ENCODE measurements around the gene RBFOX1.

RBFOX1 gene

DNA sequence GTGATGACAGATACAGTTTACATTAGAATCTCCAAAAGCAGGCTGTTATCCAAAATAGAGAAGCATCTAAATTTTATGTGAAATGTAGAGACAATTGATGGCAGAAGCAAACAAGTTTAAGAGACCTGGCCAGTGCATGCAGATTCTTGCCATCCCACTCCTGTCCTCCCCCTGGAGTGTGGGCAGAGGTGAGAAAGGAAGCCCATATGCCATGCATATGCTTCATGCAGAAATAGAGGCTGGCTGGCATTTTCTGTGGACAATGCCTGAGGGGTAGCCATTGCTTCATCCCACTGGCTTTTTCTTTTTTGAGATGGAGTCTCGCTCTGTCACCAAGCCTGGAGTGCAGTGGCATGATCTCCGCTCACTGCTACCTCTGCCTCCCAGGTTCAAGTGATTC lies 382.1 kb downstream of the RBFOX1 start:
- no peak overlapping the region for H3K14ac ChIP-seq (ENCODE audit: low read length)
- H3K36me3 ChIP-seq (replicated peaks in 1 of 2; ENCODE audit: control insufficient read depth in 2 of 2, insufficient read depth in 2 of 2, low read length in 2 of 2) = no peaks in the 10 kb centered on the region
- H3K4me1 ChIP-seq (ENCODE audit: control insufficient read depth in 2 of 2, insufficient read depth in 1 of 2, low read depth in 1 of 2, low read length in 2 of 2) = peaks cover 0 to 4% of the 10 kb centered on the region in 2 donors
- H4K8ac ChIP-seq (ENCODE audit: low read depth, low read length) = no peak overlapping the region
- H2AK5ac ChIP-seq (ENCODE audit: low read depth, low read length) = no peak overlapping the region
- no peak overlapping the region for H2BK5ac ChIP-seq (ENCODE audit: low read length)
- H2BK120ac ChIP-seq (ENCODE audit: low read depth, low read length) = no peak overlapping the region
- no peak overlapping the region for H3K4me2 ChIP-seq (ENCODE audit: insufficient read depth, low read length, poor library complexity, severe bottlenecking)
- WGBS, 2 donors (ENCODE audit: extremely low coverage in 2 of 2, insufficient read length in 2 of 2, insufficient replicate concordance in 1 of 2) = no CpG with 5 or more reads among the region's 2 CpGs
- no peaks in the 10 kb centered on the region for H3K9me3 ChIP-seq (replicated peaks in 1 of 2; ENCODE audit: control insufficient read depth in 2 of 2, insufficient read depth in 1 of 2, low read depth in 1 of 2, low read length in 2 of 2)
- no peak overlapping the region for H2AFZ ChIP-seq (ENCODE audit: low read length)
- no peak overlapping the region for H2BK12ac ChIP-seq (ENCODE audit: low read length)
- no peaks in the 10 kb centered on the region for H3K27me3 ChIP-seq (ENCODE audit: control insufficient read depth in 3 of 3, insufficient read depth in 3 of 3, low read depth in 1 of 3, low read length in 3 of 3)
- DNase-seq (ENCODE audit: low spot score) = no peak
- no peak overlapping the region for H3K23ac ChIP-seq (ENCODE audit: low read depth, low read length, poor library complexity)
- no peak overlapping the region for H3K9ac ChIP-seq (ENCODE audit: low read depth, low read length, poor library complexity)
- H3K4me3 ChIP-seq (ENCODE audit: low read length in 2 of 2) = no peak overlapping the region
- no peak overlapping the region for H3K4ac ChIP-seq (ENCODE audit: low read length)
- no peak overlapping the region for H4K91ac ChIP-seq (ENCODE audit: low read depth, low read length, poor library complexity)
- no peak overlapping the region for H3K27ac ChIP-seq (replicated peaks; ENCODE audit: low read length)
- no peaks in the 10 kb centered on the region for H3K79me1 ChIP-seq (ENCODE audit: low read depth, low read length)
- H3K18ac ChIP-seq (ENCODE audit: low read length) = no peak overlapping the region
- H2BK15ac ChIP-seq (ENCODE audit: low read length) = no peak overlapping the region

DNA sequence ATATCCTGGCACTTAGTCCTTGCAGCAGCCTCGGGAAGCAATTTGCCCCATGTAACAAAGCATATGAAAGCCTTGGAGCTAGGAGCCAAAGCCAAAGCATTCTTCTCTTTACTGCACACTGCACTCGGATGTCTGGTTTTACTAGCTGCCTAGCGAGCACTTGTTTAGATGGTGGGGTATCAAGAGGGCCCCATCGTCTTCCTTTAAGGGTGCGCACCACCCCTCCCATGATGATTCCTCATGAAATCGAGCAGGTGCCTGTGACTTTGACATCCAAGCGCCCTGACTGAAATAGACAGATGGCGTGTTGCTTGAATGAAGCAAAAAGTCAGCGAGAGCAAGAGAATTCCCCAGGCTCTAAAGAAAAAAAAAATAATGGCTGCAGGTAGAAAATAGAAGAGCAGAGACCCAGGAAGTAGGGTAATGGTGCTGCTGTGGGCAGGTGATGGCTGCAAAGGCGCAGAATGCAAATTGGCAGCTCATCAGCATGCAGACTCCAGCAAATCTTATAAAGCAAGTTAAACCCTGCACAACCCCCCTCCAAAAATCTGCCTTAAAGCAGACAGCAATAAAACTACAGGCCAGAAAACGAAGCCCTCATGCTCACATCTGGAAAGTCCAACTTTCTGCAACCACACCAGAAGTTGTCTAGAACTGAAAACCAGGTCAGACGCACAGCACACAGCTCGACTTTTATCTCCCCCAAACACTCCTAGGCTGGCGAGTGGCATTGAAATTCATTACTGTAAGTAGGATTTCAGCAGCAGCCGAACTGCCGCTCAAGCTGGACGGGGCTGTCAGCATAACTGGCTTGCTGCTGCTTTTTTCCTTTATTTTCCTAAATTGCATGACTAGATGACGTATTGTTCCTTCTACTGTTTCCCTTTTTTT lies 384.3 kb downstream of the RBFOX1 start:
- Histone ChIP-seq H3K4me3 (ENCODE audit: low read length in 2 of 2) (no peak overlapping the region), H3K23ac (ENCODE audit: low read depth, low read length, poor library complexity) (no peak overlapping the region), H2BK12ac (ENCODE audit: low read length) (no peak overlapping the region), H3K27ac (replicated peaks; ENCODE audit: low read length) (no peak overlapping the region), H3K4me1 (ENCODE audit: control insufficient read depth in 2 of 2, insufficient read depth in 1 of 2, low read depth in 1 of 2, low read length in 2 of 2) (peaks cover 0 to 3% of the 10 kb centered on the region in 2 donors), H3K27me3 (ENCODE audit: control insufficient read depth in 3 of 3, insufficient read depth in 3 of 3, low read depth in 1 of 3, low read length in 3 of 3) (no peaks in the 10 kb centered on the region), H3K4ac (ENCODE audit: low read length) (no peak overlapping the region), H2AK5ac (ENCODE audit: low read depth, low read length) (no peak overlapping the region), H2BK120ac (ENCODE audit: low read depth, low read length) (no peak overlapping the region), H4K91ac (ENCODE audit: low read depth, low read length, poor library complexity) (no peak overlapping the region), H3K9ac (ENCODE audit: low read depth, low read length, poor library complexity) (no peak overlapping the region), H4K8ac (ENCODE audit: low read depth, low read length) (no peak overlapping the region), H2BK15ac (ENCODE audit: low read length) (no peak overlapping the region), H3K4me2 (ENCODE audit: insufficient read depth, low read length, poor library complexity, severe bottlenecking) (no peak overlapping the region), H3K14ac (ENCODE audit: low read length) (no peak overlapping the region), H2BK5ac (ENCODE audit: low read length) (no peak overlapping the region), H2AFZ (ENCODE audit: low read length) (no peak overlapping the region), H3K18ac (ENCODE audit: low read length) (no peak overlapping the region), H3K79me1 (ENCODE audit: low read depth, low read length) (no peaks in the 10 kb centered on the region), H3K36me3 (replicated peaks in 1 of 2; ENCODE audit: control insufficient read depth in 2 of 2, insufficient read depth in 2 of 2, low read length in 2 of 2) (no peaks in the 10 kb centered on the region), H3K9me3 (replicated peaks in 1 of 2; ENCODE audit: control insufficient read depth in 2 of 2, insufficient read depth in 1 of 2, low read depth in 1 of 2, low read length in 2 of 2) (no peaks in the 10 kb centered on the region)
- no peak for DNase-seq (ENCODE audit: low spot score)
- WGBS, 2 donors (ENCODE audit: extremely low coverage in 2 of 2, insufficient read length in 2 of 2, insufficient replicate concordance in 1 of 2) = no CpG with 5 or more reads among the region's 18 CpGs

GRCh38 chr16:7722761-7723160 lies 390.1 kb downstream of the RBFOX1 start:
- Histone ChIP-seq H3K18ac (ENCODE audit: low read length) (no peak overlapping the region), H3K27ac (replicated peaks; ENCODE audit: low read length) (no peak overlapping the region), H3K14ac (ENCODE audit: low read length) (no peak overlapping the region), H2BK120ac (ENCODE audit: low read depth, low read length) (no peak overlapping the region), H2AFZ (ENCODE audit: low read length) (no peak overlapping the region), H2BK15ac (ENCODE audit: low read length) (no peak overlapping the region), H3K9ac (ENCODE audit: low read depth, low read length, poor library complexity) (no peak overlapping the region), H3K79me1 (ENCODE audit: low read depth, low read length) (no peaks in the 10 kb centered on the region), H2BK5ac (ENCODE audit: low read length) (no peak overlapping the region), H3K4me2 (ENCODE audit: insufficient read depth, low read length, poor library complexity, severe bottlenecking) (no peak overlapping the region), H3K27me3 (ENCODE audit: control insufficient read depth in 3 of 3, insufficient read depth in 3 of 3, low read depth in 1 of 3, low read length in 3 of 3) (no peaks in the 10 kb centered on the region), H3K36me3 (replicated peaks in 1 of 2; ENCODE audit: control insufficient read depth in 2 of 2, insufficient read depth in 2 of 2, low read length in 2 of 2) (no peaks in the 10 kb centered on the region), H3K4ac (ENCODE audit: low read length) (no peak overlapping the region), H3K4me1 (ENCODE audit: control insufficient read depth in 2 of 2, insufficient read depth in 1 of 2, low read depth in 1 of 2, low read length in 2 of 2) (no peaks in the 10 kb centered on the region), H3K4me3 (ENCODE audit: low read length in 2 of 2) (no peak overlapping the region), H3K23ac (ENCODE audit: low read depth, low read length, poor library complexity) (no peak overlapping the region), H2BK12ac (ENCODE audit: low read length) (no peak overlapping the region), H3K9me3 (replicated peaks in 1 of 2; ENCODE audit: control insufficient read depth in 2 of 2, insufficient read depth in 1 of 2, low read depth in 1 of 2, low read length in 2 of 2) (no peaks in the 10 kb centered on the region), H4K8ac (ENCODE audit: low read depth, low read length) (no peak overlapping the region), H2AK5ac (ENCODE audit: low read depth, low read length) (no peak overlapping the region), H4K91ac (ENCODE audit: low read depth, low read length, poor library complexity) (no peak overlapping the region)
- no peak for DNase-seq (ENCODE audit: low spot score)
- WGBS, 2 donors (ENCODE audit: extremely low coverage in 2 of 2, insufficient read length in 2 of 2, insufficient replicate concordance in 1 of 2) = no CpG with 5 or more reads among the region's 4 CpGs

DNA sequence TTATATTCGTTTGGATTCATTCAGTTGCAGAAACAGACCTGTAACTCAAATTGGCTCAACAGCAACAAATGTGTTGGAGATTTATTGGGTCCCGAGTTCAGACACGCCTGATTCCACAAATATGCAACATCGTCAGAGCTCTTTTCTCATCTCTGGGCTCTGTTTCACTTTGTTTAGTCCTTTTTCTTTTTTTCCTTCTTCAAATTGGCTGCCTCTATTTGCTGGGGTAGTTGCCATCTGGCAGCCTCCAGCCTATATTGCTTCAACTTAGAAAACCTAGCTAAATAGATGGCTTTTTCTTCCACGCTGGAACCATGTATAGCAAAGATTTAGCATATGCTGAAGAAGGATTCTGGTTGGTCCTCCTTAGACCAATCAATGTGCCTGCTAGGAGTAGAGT lies 398.5 kb downstream of the RBFOX1 start:
- Histone ChIP-seq H3K79me1 (ENCODE audit: low read depth, low read length) (no peaks in the 10 kb centered on the region), H3K18ac (ENCODE audit: low read length) (no peak overlapping the region), H2AFZ (ENCODE audit: low read length) (no peak overlapping the region), H2AK5ac (ENCODE audit: low read depth, low read length) (no peak overlapping the region), H4K8ac (ENCODE audit: low read depth, low read length) (no peak overlapping the region), H3K9me3 (replicated peaks in 1 of 2; ENCODE audit: control insufficient read depth in 2 of 2, insufficient read depth in 1 of 2, low read depth in 1 of 2, low read length in 2 of 2) (no peaks in the 10 kb centered on the region), H3K27me3 (ENCODE audit: control insufficient read depth in 3 of 3, insufficient read depth in 3 of 3, low read depth in 1 of 3, low read length in 3 of 3) (no peaks in the 10 kb centered on the region), H3K36me3 (replicated peaks in 1 of 2; ENCODE audit: control insufficient read depth in 2 of 2, insufficient read depth in 2 of 2, low read length in 2 of 2) (no peaks in the 10 kb centered on the region), H3K4me3 (ENCODE audit: low read length in 2 of 2) (no peak overlapping the region), H4K91ac (ENCODE audit: low read depth, low read length, poor library complexity) (no peak overlapping the region), H3K27ac (replicated peaks; ENCODE audit: low read length) (no peak overlapping the region), H3K4me2 (ENCODE audit: insufficient read depth, low read length, poor library complexity, severe bottlenecking) (no peak overlapping the region), H3K9ac (ENCODE audit: low read depth, low read length, poor library complexity) (no peak overlapping the region), H3K4ac (ENCODE audit: low read length) (no peak overlapping the region), H3K4me1 (ENCODE audit: control insufficient read depth in 2 of 2, insufficient read depth in 1 of 2, low read depth in 1 of 2, low read length in 2 of 2) (no peaks in the 10 kb centered on the region), H3K14ac (ENCODE audit: low read length) (no peak overlapping the region), H2BK12ac (ENCODE audit: low read length) (no peak overlapping the region), H2BK15ac (ENCODE audit: low read length) (no peak overlapping the region), H3K23ac (ENCODE audit: low read depth, low read length, poor library complexity) (no peak overlapping the region), H2BK120ac (ENCODE audit: low read depth, low read length) (no peak overlapping the region), H2BK5ac (ENCODE audit: low read length) (no peak overlapping the region)
- WGBS, 2 donors (ENCODE audit: extremely low coverage in 2 of 2, insufficient read length in 2 of 2, insufficient replicate concordance in 1 of 2) = no CpG with 5 or more reads among the region's 5 CpGs
- no peak for DNase-seq (ENCODE audit: low spot score)
